Activated CD4-positive, alpha-beta T cell treated with anti-CD3 and anti-CD28 coated beads, Interleukin-2, amount 10 ng/mL, durations not matched to agents 7 days and 5 days (primary cell): ENCODE results near the gene ANKFN1. TPM values are rescaled to one million over a fixed set of nuclear protein-coding genes. Genes with fewer than 3 reads are reported as not detected.

Source experiments
- CTCF ChIA-PET: fragments of 350-600 bp; sonication (Branson Sonifier 250); formaldehyde crosslinking; loops from one replicate; lab custom pipeline; 2021; ENCODE audit warnings: antibody characterized with exemption; lab: Charles Lee
- POLR2A ChIA-PET: fragments of 350-600 bp; sonication (Branson Sonifier 250); formaldehyde crosslinking; loops from one replicate; lab custom pipeline; 2021; ENCODE audit warnings: antibody characterized with exemption; lab: Charles Lee
- DNase-seq: peaks from one replicate; pipeline ENCODE4 v3.0.0-alpha.2; 2020
- H3K27ac Mint-ChIP-seq: one replicate; pipeline ENCODE4 v1.8.0; 2021; ENCODE audit warnings: mild to moderate bottlenecking, moderate library complexity, mixed read lengths
- H3K27me3 Mint-ChIP-seq: one replicate; pipeline ENCODE4 v1.8.0; 2021; ENCODE audit warnings: mixed read lengths
- H3K36me3 Mint-ChIP-seq: one replicate; pipeline ENCODE4 v1.8.0; 2021; ENCODE audit warnings: low read depth, mixed read lengths
- H3K4me1 Mint-ChIP-seq: one replicate; pipeline ENCODE4 v1.8.0; 2021; ENCODE audit warnings: mixed read lengths
- H3K4me3 Mint-ChIP-seq: one replicate; pipeline ENCODE4 v1.8.0; 2021; ENCODE audit warnings: mild to moderate bottlenecking, moderate library complexity, mixed read lengths
- H3K9me3 Mint-ChIP-seq: one replicate; pipeline ENCODE4 v1.8.0; 2021; ENCODE audit warnings: mixed read lengths
- total RNA-seq, 2 experiments: library from RNA; stranded (reverse); gene quantifications; one replicate each; pipeline ENCODE4 v1.2.3, GENCODE V29; 2021

Gene ANKFN1
- total RNA-seq, 2 experiments from 2014 or later: not detected

DNA sequence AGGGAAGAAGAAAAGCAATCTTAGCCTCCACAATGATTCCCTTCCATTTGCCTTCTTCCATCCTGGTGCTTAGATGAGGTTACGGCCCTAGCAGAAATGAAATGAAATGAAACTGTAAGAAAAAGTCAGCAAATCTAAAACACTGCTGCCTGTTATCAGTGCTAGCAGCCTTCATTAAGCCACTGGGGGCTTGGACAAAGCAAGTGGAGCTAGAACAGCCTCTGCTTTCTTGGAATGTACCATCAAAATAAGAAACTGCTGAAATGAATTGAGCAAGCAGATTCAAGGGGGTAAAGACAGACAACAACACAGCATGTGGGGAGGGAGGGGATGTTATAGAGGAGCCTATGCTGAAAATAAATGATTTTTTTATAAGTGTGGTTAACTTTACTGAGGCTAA is 5.1 kb downstream of the ANKFN1 start:
- no peaks in the 10 kb centered on the region for H3K9me3 Mint-ChIP-seq
- H3K27ac Mint-ChIP-seq: no peak overlapping the region
- ChIA-PET CTCF (no interaction called here), POLR2A (no interaction called here)
- no peaks in the 10 kb centered on the region for H3K4me1 Mint-ChIP-seq
- H3K36me3 Mint-ChIP-seq: no peaks in the 10 kb centered on the region
- H3K27me3 Mint-ChIP-seq: no peaks in the 10 kb centered on the region
- H3K4me3 Mint-ChIP-seq: no peak overlapping the region
- no peak for DNase-seq

DNA sequence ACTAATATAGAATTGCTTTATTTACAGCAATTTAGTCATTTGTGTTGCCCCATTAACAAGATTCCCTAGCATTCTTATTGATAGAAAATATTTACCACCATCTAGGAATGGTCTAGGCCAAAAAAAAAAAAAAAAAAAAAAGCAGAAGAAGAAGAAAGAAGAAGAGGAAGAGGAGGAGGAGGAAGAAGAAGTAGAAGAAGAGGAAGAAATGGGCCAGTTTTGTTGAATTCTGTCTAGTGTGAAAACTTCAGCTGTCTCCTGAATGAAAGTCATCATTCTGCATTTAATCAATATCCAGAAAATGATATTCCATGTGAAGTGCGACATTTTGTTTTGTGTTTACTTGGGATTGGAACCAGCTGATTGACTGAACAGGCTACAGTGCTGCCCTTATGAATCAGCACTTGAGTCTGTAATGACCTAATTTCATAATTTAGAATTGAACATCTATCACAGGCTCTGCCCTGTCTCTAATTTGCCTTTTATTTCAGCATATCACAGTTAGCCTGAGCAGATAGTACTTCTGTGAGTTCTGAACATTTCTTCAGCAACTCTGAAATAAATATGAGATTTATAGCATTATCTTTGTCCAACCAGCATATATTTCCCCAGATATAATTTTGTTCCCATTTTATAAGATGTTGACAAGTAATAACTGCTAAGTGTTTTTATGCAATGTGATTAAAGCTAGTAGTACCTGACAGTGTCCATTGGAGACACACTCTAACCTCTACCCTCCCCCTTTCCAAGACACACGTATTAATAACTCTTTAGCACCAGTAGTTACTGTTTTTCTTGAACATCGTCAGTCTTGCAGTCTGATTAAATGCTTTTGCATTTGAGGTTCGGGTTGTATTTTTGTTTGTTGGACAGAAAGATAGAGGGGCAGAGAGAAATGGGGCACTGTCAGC is 5.9 kb downstream of the ANKFN1 start:
- H3K9me3 Mint-ChIP-seq: no peaks in the 10 kb centered on the region
- no peak overlapping the region for H3K27ac Mint-ChIP-seq
- no peaks in the 10 kb centered on the region for H3K36me3 Mint-ChIP-seq
- H3K4me1 Mint-ChIP-seq: no peaks in the 10 kb centered on the region
- no peaks in the 10 kb centered on the region for H3K27me3 Mint-ChIP-seq
- CTCF ChIA-PET: no interaction called here
- POLR2A ChIA-PET: no interaction called here
- H3K4me3 Mint-ChIP-seq: no peak overlapping the region
- no peak for DNase-seq

DNA sequence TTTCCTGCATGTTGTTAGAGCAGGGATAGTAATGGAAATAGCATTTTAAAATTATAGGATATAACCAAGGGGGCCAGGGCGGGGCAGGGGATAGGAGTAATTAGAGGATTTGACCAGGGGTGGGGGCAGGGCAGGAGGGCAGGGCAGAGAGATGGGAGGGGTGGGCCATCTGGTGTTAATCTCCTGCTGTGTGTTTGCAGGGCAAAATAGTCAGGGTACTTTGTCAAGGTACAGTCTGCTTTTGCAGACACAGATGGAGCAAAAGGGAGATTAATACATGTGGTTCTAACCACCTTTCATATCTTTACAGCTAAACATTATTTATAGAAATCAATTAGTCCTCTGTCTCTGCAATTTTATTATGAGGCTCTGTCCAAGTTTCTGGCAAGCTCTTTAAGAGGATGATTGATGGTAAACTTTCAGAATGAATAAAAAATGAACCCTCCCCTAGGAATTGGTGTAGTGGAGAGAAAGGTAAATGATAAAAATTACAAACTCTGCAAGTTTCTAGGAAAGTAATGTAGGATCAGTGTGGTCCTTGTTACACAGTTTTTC is 6.6 kb downstream of the ANKFN1 start:
- Mint-ChIP-seq H3K27ac (no peak overlapping the region), H3K9me3 (no peaks in the 10 kb centered on the region), H3K4me3 (no peak overlapping the region), H3K27me3 (no peaks in the 10 kb centered on the region), H3K4me1 (no peaks in the 10 kb centered on the region), H3K36me3 (no peaks in the 10 kb centered on the region)
- ChIA-PET CTCF (no interaction called here), POLR2A (no interaction called here)
- DNase-seq: no peak

DNA sequence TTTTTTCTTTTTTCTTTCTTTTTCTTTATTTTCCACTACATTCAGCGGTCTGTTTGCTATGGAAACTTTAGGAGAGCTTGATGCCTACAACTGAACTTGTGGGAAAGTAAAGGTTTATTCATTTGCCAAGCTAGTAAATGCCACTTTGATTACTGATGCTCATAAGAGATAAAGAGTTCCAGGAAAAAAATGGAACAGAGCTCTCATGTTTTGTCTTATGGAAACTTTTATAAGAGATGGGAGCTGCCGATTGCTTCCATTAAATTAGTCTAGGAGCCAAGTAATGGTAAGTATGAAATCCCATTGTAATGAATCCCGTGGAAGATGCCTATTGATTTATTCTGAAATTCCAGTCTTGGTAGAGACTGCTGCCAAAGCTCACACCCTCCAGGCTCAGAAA is 7.1 kb downstream of the ANKFN1 start:
- no peak for DNase-seq
- Mint-ChIP-seq H3K27ac (no peak overlapping the region), H3K9me3 (no peaks in the 10 kb centered on the region), H3K4me1 (no peaks in the 10 kb centered on the region), H3K36me3 (no peaks in the 10 kb centered on the region), H3K4me3 (no peak overlapping the region), H3K27me3 (no peaks in the 10 kb centered on the region)
- ChIA-PET CTCF (no interaction called here), POLR2A (no interaction called here)

DNA sequence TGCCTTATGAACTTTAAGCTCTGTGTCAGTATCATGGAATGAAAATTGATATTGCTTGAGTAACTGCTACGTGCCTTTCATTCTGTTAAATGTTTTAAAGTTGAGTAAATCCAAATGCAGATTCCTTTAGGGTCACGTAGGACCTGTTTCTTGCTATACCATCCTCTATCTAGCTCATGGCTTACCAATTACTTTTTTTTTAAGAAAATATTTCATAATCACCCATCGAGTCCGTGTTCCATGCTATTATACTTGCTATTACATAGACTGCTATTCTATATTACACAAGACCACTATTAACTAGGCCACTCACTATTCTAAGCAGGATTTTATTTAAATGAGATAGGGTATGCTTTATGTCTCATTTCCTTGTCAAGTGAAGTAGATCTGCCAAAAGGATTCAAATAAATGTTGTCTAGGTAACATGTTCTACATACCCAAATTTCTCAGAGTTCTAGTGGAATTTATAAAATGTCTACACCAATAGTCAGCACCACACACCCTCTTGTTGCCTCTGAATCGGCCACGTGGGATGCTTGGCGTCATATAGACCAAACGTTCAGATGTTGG is 11.9 kb downstream of the ANKFN1 start:
- H3K9me3 Mint-ChIP-seq: no peaks in the 10 kb centered on the region
- POLR2A ChIA-PET: no interaction called here
- no peak overlapping the region for H3K4me3 Mint-ChIP-seq
- CTCF ChIA-PET: interaction anchor here (0.8 kb wide), 1 partner anchor 342 kb away, joined by 3 read pairs; no protein-coding TSS in a partner anchor
- H3K36me3 Mint-ChIP-seq: no peaks in the 10 kb centered on the region
- no peaks in the 10 kb centered on the region for H3K27me3 Mint-ChIP-seq
- no peak overlapping the region for H3K27ac Mint-ChIP-seq
- H3K4me1 Mint-ChIP-seq: no peaks in the 10 kb centered on the region
- DNase-seq: no peak

DNA sequence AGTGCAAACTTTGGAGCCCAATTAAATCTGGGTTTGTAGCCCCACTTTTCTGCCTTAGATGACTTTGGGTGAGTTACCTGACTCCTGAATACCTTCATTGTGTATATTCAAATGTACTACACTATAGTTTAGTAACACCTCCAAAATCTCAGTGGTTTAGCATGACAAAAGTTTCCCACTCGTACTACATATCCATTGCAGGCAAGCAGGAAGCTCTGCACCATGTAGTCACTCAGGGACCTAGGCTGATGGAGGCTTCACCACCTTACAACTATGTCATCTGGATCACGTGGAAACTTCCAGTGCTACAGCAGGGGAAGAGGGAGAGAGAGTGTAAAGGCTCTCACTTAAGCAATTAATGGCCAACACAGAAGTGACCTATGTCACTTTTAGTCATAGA is 14.2 kb downstream of the ANKFN1 start:
- POLR2A ChIA-PET: no interaction called here

DNA sequence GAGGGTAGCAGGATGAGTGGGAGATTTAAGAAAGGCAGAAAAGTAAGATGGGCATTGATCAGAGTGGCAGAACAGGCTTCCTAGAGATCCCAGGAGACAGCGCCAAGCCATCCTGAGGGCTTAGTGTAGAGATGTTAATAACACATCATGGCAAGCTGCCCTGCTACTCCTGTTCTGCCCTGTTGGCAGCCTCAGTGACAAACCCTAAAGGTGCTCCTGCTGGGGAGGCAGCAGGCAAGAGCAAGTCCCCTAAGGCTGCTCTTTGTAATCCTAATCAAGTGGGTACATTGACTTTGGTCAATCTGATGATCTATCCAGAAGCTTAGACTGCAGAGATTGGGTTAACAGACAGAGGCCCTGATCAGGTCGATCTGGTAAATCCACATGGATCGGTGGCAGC is 16.3 kb downstream of the ANKFN1 start:
- H3K9me3 Mint-ChIP-seq: no peaks in the 10 kb centered on the region
- H3K27ac Mint-ChIP-seq: no peak overlapping the region
- H3K36me3 Mint-ChIP-seq: no peaks in the 10 kb centered on the region
- no peaks in the 10 kb centered on the region for H3K4me1 Mint-ChIP-seq
- H3K4me3 Mint-ChIP-seq: no peak overlapping the region
- no peak for DNase-seq
- H3K27me3 Mint-ChIP-seq: no peaks in the 10 kb centered on the region
- ChIA-PET CTCF (no interaction called here), POLR2A (no interaction called here)

More for the DNA sequence above, 14.2 kb downstream of the ANKFN1 start:
- CTCF ChIA-PET: no interaction called here
- DNase-seq: no peak
- Mint-ChIP-seq H3K27me3 (no peaks in the 10 kb centered on the region), H3K27ac (no peak overlapping the region), H3K4me1 (no peaks in the 10 kb centered on the region), H3K9me3 (no peaks in the 10 kb centered on the region), H3K4me3 (no peak overlapping the region), H3K36me3 (no peaks in the 10 kb centered on the region)

DNA sequence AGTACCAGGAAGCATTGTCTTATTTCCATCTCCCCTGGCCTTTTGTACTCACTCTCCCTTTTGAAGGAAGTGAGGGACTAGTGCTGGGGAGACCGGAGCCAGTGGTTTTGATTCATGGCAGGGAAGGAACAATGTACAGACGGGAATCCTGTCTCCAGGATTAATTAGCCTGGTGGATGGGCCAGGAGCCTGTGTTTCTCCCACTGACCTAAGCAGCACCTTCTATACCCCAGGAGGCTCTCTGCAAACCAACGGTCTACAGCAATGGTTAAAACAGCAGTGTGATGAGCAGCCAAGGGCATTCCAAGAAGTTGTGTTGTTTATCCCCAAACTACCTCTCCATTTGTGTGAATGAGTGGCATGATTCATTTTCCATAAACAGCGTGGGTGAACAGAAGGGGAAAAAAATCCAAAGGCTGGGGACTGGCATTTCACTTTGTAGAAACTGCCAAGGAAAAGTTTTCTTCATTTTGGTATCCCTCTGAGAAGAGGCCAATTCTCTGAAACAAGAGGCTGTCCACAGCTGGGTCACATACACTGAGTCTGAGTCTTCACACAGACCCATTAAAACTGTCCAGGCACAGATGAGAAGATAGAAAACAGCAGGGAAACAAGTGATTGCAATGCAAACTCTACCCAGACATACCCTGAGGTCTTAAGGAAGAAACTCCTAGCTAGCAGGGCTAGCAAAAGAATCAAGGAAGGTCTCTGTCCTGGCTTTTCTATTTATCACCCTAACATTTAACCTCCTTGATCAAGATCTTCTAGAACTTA is 18.1 kb downstream of the ANKFN1 start:
- no peaks in the 10 kb centered on the region for H3K9me3 Mint-ChIP-seq
- ChIA-PET POLR2A (no interaction called here), CTCF (no interaction called here)
- H3K36me3 Mint-ChIP-seq: no peaks in the 10 kb centered on the region
- H3K27ac Mint-ChIP-seq: no peak overlapping the region
- no peaks in the 10 kb centered on the region for H3K27me3 Mint-ChIP-seq
- DNase-seq: no peak
- H3K4me1 Mint-ChIP-seq: no peaks in the 10 kb centered on the region
- no peak overlapping the region for H3K4me3 Mint-ChIP-seq

DNA sequence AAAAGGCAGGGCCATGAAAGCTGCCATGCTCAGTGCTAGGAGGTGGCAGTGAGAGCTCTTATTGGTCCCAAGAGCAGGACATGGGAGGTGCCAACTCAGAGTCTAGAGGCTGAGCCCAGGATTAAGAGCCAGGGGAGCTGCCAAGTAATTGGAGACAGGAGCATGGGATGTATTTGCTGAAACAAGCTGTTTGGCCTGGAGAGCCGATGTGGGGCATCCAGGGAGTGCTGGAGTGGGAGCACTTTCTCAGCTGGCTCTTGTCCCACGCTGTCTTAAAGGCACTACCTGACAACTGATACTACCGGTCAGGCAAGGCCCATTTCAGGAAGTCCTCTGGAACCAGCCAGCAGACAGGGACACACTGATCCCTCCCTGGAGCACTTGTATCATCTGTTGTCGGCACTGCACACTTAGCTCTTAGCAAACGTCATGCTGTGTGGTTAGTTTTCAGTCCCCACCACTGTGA is 19.3 kb downstream of the ANKFN1 start:
- ChIA-PET POLR2A (no interaction called here), CTCF (no interaction called here)
- Mint-ChIP-seq H3K27ac (no peak overlapping the region), H3K4me1 (no peaks in the 10 kb centered on the region), H3K4me3 (no peak overlapping the region), H3K36me3 (no peaks in the 10 kb centered on the region), H3K27me3 (no peaks in the 10 kb centered on the region), H3K9me3 (no peaks in the 10 kb centered on the region)
- no peak for DNase-seq

DNA sequence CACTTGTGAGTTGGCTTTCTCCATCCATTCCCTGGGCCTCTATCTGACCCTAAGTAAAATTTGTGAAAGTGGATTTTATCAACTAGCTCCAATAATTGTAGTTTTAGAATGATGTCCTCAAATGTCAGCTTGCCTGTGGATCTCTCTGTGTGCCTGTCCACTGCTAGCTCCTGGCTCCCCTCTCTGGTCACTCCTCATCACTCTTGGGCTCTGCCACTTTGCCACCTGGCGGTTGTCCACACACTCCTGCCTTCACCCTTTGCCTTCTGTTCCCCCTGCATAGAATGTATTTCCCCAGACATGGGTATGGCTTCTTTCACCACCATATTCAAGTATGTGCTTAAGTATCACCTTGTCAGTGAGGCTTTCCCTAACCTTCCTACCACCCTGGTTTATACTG is 19.8 kb downstream of the ANKFN1 start:
- ChIA-PET CTCF (no interaction called here), POLR2A (no interaction called here)
- no peak for DNase-seq
- no peaks in the 10 kb centered on the region for H3K27me3 Mint-ChIP-seq
- no peaks in the 10 kb centered on the region for H3K9me3 Mint-ChIP-seq
- no peaks in the 10 kb centered on the region for H3K36me3 Mint-ChIP-seq
- H3K4me3 Mint-ChIP-seq: no peak overlapping the region
- no peak overlapping the region for H3K27ac Mint-ChIP-seq
- no peaks in the 10 kb centered on the region for H3K4me1 Mint-ChIP-seq

DNA sequence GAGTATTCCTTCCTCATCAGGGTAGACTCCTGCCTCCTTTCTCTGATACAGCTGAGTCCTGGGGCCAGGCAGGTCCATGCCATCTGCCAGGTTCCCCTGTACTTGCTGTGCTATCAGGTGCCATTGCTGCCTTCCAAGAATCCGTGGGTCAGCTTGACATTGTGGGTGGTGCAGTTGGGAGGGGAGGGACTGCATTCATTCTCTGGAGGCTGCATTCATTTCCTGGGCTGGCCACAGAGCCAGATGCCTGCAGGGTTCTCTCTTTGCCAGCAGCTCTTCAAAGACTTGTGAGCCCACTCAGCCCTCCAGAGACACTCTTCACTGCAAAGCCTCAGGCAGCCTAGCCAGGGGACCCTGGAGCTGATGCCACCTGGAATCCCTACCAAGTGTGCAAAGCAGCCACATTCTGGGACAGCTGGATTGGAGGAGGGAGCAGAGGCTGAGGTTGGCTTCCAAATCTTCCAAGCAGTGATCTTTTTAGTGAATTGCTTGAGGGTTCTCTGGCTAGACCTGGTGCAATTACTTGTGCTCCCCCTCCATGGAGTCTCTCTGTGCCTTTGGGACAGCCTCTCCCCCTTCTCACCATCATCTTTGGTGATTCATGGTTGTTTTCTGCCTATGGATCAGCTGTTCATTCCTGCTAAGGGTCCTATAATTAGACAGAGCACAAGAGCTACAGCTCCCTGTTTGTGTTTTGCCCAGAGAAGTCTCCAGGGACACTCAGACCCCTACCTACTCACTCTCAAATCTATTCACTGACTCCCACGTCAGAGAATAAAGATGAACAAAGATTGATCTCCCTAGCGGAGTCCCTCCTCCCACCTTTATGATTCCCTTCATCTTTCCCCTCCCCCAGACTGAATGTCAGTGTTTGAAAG is 20.9 kb downstream of the ANKFN1 start:
- POLR2A ChIA-PET: no interaction called here
- CTCF ChIA-PET: interaction anchor here (0.5 kb wide), 1 partner anchor 938 kb away, joined by 3 read pairs; no protein-coding TSS in a partner anchor
- DNase-seq: no peak
- H3K36me3 Mint-ChIP-seq: no peaks in the 10 kb centered on the region
- no peak overlapping the region for H3K4me3 Mint-ChIP-seq
- no peaks in the 10 kb centered on the region for H3K4me1 Mint-ChIP-seq
- no peaks in the 10 kb centered on the region for H3K27me3 Mint-ChIP-seq
- H3K27ac Mint-ChIP-seq: no peak overlapping the region
- H3K9me3 Mint-ChIP-seq: no peaks in the 10 kb centered on the region

DNA sequence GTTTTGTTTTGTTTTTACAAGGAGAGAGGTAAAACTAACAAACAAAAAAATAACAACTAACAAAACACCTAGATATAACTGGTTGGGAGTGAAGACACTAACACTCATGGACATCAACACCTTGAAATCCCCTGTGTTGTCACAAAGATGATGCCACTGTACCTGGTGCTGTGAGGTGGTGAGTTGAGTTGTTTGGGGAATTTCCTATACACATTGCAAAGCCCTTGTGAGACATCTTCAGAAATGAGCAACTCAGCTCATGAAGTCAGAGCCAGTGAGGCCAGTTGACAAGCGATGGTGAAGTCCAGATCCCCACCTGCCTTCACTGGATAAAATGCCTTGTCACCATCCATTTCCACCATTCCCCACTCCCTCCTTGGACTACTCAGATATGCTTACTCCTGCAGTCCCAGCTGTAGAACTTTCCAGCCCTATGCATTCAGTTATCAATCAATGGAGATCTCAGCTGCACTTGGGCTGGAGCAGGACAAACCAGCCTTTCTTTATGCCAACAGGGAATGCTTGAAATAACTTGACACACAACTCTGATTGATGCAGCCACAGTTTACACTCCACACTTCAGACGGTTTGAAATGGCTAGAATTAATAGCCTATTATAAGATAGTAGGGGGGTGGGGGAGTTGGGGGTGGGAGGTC is 22.2 kb downstream of the ANKFN1 start:
- Mint-ChIP-seq H3K4me1 (no peaks in the 10 kb centered on the region), H3K4me3 (no peak overlapping the region), H3K27ac (no peak overlapping the region), H3K9me3 (no peaks in the 10 kb centered on the region), H3K36me3 (no peaks in the 10 kb centered on the region), H3K27me3 (peaks cover 2% of the 10 kb centered on the region)
- DNase-seq: no peak
- POLR2A ChIA-PET: no interaction called here
- CTCF ChIA-PET: no interaction called here
